NCI-H1694 (cell line): ENCODE data around the gene CDX1.

Experiments used
- DNase-seq: peaks from one replicate; lab custom pipeline; 2025; lab: John Stamatoyannopoulos, UW

CDX1 gene

DNA sequence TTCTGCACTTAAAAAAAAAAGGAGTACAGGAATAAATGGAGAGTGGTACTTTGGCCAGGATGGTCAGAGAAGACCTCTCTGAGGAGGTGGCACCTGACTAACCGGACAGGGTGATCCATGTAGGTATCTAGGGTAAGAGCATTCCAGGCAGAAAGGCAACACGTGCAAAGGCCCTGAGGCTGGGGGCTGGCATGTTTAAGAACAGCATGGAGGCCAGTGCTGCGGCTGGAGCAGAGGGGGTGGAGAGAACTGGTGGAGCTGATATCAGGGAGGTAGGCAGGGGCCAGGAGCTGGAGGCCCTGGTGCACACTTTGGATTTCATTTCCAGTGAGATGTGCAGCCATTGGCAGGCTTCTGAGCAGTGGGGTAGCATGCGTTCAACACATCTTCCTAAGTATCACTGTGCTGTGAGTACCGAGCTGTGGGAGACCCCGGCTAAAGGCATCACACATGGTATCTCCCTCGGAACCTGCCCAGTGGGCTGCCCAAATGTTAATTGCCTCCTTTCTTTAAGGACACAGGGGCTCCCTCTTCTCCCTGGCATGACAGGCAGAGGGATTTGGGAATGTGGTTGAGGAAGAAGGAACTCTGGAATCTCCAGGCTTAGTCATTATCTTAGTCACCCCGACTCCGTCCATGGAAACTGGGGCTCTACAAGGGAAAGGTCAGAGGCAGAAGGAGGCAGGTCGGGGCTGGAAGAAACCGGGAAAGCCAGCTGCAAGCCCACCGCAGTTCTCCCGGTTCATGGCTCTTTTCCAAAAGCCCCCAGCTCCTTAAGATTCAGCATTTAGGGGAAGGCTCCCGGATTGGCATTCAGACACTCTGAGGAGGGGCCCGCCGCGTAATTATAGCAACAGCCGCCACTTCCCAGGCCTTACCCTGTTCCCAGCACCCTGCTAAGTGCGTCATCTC is 41.9 kb downstream of the CDX1 start:
- DNase-seq = no peak

DNA sequence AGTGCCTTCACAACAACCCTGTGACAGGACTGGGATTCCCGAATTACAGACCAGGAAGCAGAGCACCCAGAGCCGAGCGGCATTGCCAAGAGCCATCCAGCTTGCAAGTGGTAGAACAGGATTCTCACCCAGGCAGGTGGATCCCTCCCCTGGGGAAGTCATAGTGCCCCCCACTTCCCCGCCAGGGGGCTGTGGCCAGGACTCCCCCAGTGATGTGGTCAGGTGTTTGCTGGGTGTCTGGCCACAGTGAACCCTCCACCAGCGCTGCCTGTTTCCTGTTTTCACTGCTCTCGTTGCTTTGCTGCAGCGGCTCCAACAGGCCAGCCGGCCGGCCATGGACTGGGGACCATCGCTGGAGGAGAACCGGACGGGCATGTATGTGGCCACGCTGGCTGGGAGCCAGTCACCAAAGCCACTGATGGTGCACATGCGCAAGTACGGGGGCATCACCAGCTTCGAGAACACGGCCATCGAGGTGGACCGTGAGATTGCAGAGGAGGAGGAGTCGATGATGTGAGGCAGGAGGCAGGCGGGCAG is 42.6 kb downstream of the CDX1 start:
- no peak for DNase-seq

DNA sequence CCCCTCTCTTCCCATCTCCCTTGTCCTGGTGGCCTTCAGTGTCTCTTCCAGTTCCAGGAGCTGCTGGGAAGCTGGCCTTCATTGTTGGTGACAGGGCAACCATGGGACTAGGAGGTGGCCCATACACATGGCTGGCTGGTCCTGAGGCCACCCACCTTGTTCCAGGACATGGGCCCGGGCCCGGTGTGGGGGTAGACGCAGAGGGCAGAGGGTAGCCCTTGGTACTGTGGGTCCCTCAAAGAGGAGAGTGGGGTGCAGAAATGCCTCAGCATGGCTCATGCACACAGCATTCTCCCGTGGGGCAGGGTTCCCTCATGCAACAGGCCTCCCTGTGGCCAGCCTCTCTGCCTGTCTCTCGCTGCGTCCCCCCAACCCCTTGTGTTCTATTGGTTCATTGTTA is 44.1 kb downstream of the CDX1 start:
- DNase-seq = no peak

DNA sequence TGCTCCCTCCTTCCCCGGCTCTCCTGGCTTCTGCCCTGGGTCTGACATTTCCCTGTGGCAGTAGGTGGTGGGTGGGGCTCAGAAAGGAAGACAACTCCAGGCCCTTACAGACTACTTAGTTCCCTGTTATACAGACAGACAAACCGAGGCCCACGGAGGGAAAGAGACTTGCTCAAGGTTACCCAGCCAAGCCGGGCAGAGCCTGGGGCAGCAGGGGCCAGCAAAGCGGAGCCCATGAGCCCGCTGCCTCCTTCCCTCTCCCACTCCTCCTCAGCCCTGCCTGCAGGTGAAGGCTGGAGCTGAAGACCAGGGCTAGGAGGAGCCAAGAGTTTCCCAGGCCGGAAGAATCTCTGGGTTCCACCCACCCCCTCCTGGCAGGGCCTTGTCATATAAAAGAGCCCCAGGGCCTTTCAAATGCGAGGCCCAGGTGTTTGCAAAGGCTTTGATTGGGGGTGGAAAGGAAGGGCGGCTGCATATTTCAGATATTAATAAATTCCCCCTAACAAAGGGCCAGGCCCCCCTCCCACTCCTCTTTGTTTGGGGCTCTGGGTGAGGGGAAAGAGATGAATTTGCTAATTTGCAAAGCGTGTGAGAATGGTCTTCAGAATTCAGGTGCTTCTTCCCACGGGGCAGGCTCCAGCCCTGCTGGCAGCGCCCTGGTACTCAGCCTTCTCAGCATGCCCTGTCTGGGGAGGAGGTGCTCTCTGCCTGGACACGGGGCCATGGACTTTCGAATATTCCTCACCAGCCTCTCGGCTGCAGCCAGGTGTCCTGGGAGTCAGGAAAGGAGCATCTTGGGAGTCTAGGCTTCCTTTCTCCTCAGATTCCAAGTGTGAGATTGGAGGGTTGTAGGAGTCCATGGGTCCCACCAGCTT is 44.8 kb downstream of the CDX1 start:
- no peak for DNase-seq

DNA sequence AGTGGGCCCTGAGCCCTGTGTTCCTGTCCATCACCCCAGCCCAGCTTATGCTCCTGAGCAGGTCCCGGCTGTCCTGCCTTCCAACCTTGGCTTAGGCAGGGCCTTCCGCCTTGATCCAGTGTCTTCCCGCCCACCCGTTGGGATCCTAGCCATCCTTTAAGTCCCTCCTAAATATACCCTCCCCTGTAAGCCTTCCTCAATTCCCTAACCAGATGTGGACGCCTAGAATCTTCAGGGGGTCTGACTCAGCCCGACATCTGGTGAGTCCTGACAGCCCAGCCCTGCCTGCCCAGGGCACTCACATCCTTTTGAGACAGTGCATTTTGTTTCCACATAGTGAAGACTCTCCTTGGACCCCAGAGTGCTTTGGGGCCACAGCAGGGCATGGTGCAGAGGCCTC is 47.0 kb downstream of the CDX1 start:
- no peak for DNase-seq

DNA sequence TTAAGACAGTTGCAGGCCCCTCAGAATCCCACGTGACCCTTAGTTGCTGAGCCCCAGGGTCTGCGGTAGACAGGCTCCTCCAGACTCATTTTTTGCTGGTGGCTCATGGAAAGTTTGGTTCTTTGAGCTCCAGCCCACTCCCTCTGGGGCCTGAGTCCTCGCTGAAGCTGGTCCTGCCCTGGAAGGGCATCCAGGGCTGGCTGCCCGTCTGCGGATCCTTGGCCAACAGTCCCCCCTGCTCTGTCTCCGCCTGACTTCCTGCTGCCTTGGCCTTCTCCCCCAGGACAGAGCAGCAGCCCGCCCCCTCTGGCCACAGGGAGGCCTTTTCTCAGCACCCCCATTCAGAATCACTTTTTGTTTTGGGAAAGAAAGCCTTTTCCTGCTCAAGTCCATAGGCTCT is 47.7 kb downstream of the CDX1 start:
- no peak for DNase-seq

DNA sequence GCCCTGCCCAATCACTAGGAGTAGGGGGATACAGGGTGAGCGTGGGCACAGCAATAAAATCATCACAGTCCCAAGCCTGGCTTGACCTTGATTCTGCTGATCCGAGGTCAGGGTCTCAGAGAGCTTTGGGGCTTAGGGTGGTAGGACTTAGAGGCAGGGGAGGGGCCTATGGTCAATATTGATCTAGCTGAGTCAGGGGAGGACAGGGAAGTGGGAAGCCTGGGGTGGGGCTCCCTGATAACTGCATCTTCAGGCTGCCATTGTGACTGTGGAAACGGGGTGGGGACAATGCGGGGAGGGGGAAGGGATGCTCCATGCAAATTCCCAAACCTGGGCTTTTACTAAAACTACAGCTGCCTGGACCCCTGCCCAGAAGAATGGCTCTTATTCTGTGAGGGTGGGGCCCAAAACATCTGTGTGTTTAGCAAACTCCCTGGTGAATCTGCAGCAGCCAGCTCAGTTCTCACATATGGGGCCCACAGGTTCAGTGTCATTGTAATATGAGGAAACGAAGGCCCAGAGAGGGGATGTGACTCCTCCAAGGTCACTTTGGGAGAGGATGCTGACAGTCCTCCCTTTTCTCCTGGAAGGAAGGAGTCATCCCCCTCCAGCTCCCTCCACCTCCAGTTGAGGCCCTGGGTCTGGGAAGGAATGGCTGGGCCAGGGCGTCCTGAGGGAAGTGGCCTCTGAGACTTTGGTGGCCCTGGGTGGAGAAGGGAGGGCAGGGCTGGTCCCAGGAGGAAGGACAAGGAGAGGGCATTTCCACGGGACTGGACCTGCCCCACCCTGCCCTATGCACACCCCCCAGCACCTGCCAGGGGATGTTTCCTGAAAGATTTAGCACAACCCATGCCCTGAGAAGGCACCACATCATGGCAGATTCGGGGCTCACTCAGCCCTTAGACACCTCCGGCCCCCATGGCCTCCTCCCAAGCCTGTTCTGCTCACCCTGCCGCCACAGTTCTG is 49.7 kb downstream of the CDX1 start:
- no peak for DNase-seq

DNA sequence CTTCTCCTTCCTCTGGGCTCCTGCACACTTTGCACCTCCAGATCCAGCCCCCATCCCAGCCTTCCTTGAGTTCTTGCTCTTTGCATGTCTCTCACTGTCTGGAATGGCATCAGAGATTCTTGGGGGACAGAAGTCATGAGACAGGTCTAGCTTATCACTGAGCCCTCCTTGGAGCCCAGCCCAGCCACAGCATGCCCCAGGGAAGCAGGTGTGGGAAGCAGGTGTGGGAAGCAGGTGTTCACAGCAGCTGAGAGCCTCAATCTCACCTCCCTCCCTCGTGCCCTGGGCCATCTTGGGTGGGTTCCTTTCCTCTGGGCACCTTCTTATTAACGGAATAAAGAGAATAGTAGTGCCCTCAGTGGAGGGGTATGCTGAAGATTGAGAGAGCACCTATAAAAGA is 50.5 kb downstream of the CDX1 start:
- DNase-seq = no peak

DNA sequence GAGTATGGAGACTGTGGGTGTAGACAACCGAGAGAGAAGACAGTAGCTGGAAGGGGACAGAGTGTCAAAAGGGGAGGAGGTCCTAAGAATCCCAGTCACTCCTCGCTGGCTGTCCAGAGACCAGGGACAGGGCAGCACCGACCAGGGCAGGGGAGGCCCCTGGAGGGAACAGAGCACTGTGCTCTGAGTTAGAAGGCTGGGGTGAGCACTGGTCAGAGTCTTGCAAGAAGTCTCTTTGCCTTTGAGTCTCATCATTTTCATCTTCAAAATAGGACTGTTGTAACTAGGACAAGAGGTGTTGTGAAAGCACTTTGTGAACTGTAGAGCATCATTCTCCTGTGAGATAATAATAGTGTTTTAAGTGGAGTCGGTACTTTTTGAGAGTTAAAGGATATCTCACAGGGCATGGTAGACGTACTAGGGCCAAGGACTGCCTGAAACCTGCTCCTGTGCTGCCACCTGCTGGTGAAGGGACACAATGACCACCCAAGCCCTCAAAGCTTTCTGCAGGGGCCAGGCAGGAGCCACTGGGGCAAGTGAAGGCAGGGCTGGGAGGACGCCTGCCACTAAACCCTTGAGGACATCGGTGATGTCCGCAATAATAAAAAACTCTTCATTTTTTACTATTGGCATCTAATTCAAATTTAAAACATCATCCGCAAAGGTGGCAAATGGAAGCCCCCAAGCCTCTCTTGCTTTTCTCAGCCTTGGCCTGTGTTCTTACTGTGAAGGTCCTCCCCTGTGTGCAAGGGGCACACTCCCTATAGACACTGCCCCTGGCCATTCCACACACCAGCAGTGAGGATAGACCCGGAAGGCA is 51.5 kb downstream of the CDX1 start:
- peak; percentile 65 for DNase-seq

DNA sequence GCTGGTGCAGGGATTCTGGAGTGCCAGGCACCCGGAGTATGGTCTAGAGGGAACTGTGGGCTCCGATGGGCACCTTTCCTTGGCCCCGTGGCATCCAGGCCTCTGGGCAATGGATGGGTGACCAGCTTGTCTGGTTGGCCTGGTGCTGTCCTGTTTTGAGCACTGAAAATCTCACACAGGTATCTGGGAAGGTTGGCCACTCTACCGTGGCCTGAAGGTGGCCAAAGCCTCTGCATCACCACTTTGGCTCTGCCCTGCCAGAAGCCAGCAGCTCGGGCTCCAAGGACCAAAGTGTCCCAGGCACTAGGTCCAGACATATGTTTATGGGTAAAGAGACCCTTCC is 52.1 kb downstream of the CDX1 start:
- DNase-seq = no peak

DNA sequence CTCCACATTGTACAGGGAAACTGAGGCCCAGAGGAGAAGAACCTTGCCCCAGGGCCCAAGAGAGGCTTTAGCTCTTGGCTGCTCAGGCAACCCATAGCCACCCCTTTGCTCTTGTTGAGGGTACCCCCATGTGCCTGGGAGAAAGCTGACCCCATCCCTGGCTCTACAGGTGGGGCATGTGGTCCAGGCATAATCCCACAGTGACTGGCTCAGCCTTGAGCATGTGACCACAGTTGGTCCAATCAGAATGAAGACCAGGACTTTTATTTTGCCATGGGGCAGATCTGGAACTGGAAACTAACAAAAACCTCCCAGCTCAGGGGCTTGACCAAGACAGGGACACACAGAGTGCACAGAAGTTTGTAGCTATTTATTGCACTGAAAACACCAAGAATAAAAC is 52.6 kb downstream of the CDX1 start:
- DNase-seq = no peak

DNA sequence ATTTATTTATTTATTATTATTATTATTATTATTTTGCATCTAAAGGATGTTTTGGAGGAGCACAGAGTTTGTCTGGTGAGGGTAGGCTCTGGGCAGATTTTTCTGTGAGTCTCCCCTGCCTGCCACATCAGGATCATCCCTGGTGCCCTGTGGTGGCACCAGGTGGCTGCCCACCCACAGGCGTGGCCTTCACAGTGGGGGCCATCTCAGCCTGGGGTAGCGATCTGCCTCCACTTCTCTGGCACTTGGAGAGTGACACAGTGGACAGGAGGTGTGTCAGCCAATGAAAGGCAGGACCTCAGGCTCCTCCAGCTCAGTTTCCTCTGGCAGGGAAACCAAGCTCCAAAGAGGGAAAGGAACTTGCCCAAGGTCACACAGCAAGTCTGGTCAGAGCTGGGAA is 53.3 kb downstream of the CDX1 start:
- DNase-seq = no peak

DNA sequence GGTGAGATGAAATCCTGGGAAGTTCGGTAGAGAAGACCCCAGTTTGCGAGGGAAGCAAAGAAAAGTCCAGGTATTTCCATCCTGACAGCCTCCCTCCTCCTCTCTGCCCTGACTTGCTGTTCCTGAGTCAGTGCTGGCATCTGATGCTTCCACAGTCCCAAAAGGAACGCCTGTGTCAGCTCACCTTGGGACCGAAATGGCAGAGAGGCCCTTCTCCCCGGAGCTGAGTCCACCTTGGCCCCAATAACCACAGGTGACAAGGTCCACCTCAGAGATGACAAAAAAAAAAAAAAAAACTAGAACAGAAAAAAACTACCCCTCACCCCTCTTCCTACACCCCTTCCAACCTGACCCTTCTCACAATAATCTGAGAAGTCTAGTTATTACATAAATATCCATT is 54.9 kb downstream of the CDX1 start:
- no peak for DNase-seq

DNA sequence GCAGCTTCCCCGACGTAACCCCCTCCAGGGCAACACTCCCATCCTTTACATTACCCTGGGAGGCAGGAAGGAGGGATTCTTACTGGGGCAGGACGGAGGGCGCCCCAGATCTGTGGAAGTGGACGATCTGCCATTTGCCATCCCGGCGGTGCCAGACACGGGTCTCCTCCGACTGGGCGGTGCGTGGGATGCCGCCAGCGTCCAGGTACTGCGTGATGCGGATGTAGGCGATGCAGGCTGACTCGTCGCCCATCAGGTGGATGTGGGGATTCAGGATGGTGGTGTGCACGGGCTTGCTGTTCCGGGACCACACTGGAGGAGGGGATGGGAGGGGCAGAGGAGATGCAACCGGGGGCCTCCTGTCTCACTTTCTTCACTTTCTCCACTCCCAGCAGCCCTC is 56.3 kb downstream of the CDX1 start:
- DNase-seq = no peak

DNA sequence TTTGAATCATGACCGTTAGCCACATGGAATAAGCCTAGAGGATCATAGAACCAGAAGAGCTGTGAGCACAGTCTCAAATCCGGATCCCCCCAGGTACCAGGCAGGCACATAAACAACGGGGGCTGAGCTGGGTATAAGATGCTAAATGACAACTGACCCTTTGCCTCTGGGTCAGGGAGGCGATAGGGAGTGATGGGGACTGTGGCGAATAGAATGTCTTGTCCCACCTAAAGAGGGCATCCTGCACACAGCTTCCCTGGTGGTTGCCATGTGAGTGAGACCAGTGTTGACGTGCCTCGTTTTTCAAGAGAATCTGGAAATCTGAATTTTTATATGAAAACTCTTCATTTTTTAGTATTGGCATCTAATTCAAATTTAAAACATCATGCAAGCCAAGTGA is 56.9 kb downstream of the CDX1 start:
- DNase-seq = no peak

DNA sequence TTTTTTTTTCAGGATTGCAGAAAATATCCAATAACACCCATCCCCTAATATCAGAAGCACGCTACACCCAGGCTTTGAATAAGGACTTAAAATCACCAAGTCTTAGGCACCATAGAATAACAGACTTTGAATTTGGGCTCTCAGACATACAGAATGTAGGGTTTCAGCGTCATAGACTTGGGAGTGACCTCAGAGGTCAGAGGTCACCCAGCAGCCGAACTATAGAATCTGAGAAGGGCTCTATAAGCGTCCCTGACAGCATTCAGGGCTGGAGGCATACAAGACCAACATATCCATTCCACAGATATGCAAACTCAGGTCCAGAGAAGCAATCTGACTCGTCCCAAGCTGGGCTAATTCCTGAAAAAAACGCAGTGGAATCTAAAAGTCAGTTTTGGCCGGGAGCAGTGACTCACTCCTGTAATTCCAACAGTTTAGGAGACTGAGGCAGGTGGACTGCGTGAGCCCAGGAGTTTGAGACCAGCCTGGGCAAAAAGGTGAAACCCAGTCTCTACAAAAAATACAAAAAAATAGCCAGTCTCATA is 58.0 kb downstream of the CDX1 start:
- no peak for DNase-seq

DNA sequence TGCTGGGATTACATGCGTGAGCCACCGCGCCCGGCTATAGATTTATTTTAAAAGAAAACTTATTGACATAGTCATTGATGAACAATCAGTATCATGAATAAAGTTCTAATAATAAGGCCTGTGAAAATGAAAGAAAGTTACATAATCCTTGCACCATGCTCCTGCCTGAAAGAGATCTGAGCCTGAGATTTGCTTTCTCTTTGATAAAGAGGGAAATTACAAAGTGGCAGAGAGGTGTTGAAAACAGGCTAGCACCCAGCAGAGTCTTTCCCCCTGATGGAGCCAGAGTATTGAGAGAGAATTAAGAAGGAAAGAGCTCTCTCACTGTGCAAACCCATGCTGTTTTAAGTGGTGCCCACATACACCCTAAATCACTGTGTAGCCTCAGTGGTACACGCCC is 60.5 kb downstream of the CDX1 start:
- DNase-seq = no peak

DNA sequence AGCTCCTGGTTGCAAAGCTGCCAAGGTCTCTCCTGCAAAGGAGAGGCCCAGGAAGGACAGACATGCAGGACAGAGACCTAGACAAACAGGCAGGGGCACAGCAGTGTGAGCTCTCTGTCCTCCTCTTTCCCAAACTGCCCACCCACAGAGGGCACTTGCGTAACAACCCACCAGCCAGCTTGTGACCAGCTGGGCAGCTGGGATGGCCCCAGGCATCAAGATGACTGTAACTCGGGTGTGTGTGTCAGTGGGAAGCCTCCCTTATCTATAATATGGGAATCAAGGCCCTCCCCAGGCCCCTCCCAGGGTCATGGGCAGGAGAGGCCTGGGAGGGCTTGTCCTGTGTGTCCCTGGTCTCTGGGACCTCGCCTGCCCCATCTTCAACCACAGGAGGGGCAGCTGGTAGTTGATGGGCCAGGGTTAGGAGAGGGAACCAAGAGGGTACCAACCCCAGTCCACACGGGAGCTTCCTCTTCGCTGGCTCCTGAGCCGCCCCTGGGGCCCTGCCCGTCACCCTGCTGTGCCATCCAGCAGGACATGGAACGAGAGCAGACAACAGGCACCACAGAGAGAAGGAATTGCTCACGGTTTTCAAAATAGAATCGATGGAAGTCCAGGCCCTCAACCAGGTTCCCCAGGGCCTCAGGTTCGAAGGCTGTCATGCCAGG is 61.2 kb downstream of the CDX1 start:
- DNase-seq = no peak

DNA sequence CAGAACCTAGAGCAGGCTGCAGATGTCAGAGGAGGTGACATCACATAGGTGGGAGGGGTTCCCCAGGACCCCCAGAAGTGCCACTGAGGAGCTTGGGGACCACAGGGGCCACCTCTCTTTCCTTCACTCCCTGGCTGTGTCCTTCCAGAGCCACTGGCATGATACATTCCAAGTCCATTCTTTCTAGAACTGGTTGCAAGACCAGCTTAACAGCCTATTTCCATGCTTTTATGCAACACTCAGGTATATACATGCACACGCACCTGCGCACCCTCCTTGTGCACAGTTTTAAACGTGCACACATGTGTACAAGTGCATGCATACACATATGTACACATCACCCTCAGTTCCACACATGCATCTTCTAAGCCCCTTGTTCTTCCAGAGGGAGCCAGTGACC is 63.0 kb downstream of the CDX1 start:
- DNase-seq = no peak

DNA sequence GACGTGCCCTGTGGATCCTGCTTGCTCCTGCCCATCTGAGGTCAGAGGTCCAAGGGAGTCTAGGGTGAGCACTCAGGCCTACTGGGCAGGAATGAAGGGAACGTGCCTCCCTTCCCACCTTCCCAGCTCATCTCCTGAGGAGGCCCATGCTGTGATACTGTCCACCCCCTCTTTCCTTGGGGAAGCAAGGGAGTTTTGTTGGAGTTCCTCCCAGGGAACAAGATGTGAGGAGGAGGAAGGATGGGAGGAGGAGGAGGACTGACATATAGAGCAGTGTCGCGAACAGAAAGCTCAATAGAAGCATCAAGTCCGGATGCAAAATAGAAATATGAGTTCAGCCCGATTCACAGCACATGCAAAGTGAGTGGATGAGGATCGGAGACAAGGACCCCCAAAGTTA is 64.3 kb downstream of the CDX1 start:
- no peak for DNase-seq
